Esophagus squamous epithelium (tissue), 4 donors: Measurements from ENCODE around the gene FAM227B.

Experiments
- CTCF ChIP-seq, 6 experiments: fragments of 450-650 bp in 4 of 6; fragments of 200-600 bp in 2 of 6; sonication (generic) in 2 of 6; IDR thresholded peaks; one replicate each; pipeline ENCODE4 v1.5.1; 2016 to 2019; ENCODE audit warnings: antibody characterized with exemption in 6 of 6, mild to moderate bottlenecking in 4 of 6, moderate library complexity in 4 of 6
- POLR2A ChIP-seq, 4 donors: fragments of 450-650 bp; IDR thresholded peaks; one replicate each; pipeline ENCODE4 v1.6.1; 2017; ENCODE audit warnings: antibody characterized with exemption in 4 of 4, mild to moderate bottlenecking in 4 of 4, moderate library complexity in 3 of 4

GRCh38 chr15:49282366-49282765, 338.3 kb downstream of the FAM227B start:
- no peak for TF ChIP-seq CTCF (IDR thresholded peaks at IDR 0.05)
- TF ChIP-seq POLR2A (IDR thresholded peaks at IDR 0.05) = no peak
